HG02623 (cell line): ENCODE data around the gene SPHK1.

ENCODE experiments used
- ATAC-seq: cut with Tn5 transposase; IDR thresholded peaks from one replicate; pipeline ENCODE4 v1.9.1; 2021; ENCODE audit warnings: moderate library complexity; ENCODE audit not compliant: unreplicated experiment

SPHK1 gene

DNA sequence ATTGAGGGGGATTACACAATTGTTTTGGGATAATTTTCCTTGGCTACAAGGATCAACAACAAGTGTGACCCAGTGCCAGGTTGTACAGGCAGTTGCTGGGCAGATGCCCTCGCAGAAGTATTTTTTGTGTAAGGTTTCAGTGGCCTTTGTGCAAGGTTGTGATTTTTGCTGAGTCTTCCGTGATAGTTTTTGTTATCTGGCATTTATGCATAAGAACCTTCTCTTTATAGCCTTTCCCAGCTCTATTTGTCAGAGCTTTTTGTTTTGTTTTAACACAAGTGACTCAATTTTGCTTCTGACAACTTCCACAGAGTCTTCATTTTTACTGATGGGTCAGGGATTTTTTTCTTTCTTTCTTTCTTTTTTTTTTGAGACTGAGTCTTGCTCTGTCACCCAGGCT is 23.9 kb upstream of the SPHK1 start:
- no peak for ATAC-seq

DNA sequence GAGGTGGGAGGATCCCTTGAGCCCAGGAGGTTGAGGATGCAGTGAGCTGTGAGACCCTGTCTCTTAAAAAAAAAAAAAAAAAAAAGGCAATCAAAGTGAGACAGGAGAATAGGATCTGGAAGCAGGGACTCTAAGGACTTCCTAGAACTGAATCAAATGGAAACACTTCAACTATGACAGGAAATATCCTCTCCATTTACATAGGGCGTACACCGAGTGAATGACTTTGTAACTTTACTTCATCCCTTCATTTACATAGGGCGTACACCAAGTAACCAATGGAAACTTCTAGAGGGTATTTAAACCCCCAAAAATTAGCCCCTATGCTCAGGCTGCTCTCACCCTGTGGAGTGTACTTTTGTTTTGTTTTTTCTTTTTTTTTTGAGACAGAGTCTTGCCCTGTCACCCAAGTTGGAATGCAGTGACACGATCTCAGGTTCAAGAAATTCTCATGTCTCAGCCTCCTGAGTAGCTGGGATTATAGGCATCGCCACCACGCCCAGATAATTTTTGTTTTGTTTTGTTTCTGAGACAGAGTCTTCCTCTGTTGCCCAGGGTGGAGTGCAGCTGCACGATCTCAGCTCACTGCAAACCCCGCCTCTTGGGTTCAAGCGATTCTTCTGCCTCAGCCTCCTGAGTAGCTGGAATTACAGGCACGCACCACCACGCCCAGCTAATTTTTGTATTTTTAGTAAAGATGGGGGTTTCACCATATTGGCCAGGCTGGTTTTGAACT is 21.1 kb upstream of the SPHK1 start:
- ATAC-seq = no peak

DNA sequence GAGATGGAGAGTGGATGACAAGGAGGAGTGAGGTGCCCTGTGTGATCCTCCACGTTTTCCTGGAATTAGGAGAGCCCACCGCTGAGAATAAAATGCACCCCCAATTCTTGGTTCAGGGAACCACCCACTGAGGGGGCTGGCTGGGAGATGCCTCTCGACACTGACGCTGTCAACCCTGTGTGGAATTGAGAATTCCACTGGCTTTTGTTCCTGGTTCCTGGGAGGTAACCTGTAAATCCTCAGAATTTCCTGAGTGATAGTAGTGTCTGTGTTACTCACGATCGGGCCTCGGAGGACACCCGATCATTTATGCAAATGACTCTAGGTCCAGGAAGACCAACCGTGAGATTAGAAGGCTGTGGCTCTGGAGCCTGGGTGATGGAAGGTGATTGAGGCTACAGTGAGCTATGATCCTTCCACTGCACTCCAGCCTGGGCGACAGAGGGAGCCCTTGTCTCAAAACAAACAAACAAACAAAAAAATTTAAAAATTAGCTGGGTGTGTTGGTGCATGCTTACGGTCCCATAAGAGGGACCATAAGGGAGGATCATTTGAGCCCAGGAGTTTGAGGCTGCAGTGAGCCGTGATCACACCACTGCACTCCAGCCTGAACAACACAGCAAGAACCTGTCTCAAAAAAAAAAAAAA is 19.0 kb upstream of the SPHK1 start:
- no peak for ATAC-seq

DNA sequence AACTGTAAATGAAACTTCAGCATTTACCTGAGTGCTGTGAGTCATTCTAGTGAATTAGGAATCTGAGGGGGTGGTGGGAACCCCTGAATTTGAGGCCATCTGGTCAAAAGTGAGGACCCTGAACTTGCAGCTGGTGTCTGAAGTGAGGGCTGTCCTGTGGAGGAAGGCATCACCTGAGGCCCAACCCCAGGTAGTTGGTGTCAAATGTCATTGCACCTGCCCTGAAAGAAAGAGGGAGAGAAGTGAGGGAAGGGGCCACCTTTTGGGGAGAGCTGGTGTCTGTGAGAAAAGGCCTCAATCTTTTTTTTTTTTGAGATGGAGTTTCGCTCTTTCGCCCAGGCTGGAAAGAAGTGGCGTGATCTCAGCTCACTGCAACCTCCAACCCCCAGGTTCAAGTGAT is 18.2 kb upstream of the SPHK1 start:
- no peak for ATAC-seq

DNA sequence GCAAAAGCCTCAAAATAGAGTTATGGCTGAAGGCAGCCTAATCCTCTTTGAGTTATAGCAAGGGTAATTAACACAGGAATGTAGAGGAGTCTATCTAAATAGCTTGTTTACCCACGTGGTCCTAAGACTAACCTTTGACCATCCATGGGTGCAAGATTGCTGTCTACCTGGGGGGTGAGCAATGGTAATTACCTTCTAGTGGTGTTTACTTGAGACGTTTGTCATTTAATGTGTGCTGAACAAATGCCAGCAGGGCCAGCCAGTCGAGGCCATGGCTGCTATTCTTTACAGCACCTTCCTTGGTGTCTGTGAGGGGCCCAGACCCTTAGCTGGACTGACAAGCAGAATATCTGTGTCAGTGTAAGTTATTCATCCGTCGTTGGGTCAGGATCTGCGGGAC is 16.8 kb upstream of the SPHK1 start:
- no peak for ATAC-seq

DNA sequence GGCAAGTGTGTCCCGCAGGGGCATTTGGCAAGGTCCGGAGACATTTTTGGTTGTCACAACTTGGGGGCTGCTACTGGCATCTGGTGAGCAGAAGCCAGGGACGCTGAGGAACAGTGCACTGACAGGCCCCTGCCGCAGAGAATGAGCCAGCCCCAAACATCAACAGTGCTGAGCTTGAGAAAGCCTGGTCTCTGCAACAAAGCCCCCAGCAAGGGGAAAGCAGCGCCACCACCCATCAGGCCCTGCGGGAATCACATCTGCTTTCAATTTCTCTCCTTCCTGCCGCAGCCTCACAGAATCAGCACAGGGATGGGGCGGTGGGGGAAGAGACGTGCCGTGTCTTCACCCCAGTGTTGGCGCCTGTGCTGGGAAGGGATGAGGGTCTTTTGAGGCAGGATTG is 15.9 kb upstream of the SPHK1 start:
- no peak for ATAC-seq

DNA sequence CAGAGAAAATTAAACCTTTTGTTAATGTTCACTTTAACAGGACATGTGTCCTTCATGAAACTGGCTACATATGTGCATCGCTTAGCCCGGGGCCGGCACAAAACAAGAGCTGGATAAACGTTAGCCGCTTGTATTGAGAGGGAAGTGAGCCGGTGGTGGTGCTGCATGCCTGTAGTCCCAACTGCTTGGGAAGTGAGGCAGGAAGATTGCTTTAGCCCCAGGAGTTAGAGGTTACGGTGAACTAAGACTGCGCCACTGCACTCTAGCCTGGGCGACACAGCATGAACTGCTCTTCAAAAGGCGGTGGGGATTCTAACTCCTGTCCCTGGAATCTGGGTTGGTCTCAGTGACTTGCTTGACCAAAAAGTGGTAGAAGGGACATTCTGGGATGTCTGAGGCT is 15.0 kb upstream of the SPHK1 start:
- no peak for ATAC-seq

DNA sequence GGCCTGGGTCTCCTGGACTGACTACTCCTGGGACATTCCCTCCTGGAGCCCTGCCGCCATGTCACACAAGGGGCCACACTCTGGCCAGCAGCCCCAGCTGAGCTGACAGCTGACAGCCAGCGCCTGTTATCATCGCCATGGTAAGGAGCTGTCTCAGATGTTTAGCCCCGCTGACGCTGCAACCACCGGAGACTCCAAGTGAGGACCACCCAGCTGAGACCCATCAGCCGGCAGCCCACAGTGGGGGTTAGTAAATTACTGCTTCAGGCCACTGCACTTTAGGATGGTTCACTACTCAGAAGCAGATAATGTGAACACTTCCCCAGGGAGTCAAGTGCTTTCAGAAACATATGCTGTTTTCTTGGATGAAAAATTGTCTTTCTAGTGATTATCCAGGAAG is 14.6 kb upstream of the SPHK1 start:
- ATAC-seq = no peak

DNA sequence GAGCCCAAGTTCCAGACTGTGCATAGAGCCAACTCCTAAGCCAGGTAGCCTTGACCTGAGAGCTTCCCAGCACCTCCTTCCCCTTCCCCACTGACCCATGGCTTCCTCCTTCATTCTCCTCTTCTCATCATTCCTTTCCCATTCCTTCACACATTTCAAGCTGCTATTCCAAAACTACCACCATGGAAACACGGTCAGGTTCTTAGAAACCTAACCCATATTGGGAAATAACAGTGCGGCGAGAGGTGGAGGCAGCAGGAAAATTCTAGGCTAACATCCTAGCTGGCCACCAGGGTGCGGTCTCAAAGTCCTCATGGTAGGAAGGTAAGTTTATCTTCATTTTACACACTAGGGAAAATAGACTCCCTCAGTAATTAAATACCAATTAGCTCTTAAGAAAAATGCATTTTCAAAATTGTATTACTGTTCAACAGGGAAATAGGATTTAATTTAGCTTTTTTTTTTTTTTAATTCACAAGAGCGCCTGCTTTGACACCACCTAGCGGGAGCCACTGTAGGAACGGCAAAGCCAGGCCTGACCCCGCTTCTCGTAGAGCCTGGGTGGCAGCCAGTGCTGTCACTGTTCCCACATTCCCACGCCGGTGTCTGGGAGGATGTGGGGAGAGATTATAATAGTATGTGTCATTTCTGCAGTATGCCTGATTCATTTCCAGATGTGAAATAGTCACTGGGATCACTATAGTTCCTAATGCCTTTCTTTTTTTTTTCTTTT is 14.0 kb upstream of the SPHK1 start:
- no peak for ATAC-seq

DNA sequence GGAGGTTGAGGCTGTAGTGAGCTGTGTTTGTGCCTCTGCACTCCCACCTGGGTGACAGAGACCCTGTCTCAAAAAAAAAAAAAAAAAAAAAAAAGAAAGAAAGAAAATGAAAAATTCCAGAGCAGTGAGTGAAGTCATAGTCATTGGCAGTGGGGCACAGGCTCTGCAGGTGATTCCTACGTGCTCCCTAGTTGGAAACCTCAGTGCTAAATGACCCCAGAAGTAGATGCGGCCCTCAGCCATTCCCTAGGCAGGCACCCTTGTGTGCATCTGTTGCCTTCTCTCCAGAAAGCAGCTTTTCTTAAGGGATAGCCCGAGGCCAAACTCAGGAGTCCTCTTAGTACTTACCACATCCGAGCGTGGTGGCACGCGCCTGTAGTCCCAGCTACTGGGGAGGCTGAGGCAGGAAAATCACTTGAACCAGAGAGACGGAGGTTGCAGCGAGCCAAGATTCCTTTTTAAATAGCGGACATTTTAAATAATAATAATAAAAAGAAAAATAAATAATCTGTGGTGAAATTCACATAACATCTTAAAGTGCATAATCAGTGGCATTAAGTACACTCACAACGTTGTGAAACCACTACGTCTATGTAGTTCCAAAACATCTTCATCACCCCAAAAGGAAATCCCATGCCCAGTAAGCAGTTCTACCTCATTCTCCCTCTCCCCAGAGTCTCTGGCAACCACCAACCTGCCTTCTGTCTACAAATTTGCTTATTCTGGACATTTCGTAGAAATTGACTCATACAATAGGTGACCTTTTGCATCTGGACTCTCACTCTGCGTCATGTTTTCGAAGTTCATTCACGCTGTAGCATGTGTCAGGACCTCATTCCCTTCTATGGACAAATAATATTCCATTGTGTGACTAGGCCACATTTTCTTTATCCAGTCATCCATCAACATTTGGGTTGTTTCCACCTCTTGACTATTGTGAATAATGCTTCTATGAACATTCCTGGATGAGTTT is 12.5 kb upstream of the SPHK1 start:
- no peak for ATAC-seq

DNA sequence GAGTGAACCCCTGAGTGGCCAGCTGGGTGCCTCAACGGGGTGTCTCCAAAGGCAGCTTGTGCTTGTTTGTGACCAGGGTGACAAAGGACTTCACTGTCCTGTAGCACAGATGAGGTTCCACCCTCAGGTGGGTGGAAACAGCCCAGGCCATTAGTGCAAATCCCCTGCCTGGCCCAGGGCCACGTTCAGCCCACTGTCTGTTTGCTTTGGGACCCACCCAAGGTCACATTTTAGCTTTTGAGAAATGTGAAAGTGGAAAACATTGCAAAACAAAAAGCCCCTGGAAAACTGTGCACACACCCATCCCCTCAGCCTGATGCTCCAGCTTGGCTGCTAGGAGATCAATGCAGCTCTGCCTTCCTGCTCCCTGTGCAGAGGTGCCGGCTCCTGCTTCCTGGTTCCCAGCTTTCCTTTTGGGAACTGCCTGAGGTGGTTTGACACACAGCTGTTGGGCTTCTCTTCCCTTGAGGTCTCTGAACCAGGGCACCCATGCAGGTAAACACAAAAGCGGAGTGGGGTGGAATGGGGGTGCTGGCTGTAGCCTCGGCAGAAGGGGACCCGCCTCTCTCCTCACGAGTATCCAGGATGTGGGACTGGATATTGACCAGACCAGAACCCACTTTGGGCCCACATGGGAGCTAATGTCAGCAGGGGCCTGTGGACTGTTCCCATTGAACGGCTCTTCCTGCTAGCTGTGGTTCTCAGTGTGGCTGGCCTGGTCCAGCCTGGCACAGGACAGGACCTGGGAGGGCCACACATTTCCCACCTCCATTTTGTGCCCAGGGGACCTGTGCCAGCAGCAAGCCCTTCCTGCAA is 7.9 kb upstream of the SPHK1 start:
- ATAC-seq = no peak

DNA sequence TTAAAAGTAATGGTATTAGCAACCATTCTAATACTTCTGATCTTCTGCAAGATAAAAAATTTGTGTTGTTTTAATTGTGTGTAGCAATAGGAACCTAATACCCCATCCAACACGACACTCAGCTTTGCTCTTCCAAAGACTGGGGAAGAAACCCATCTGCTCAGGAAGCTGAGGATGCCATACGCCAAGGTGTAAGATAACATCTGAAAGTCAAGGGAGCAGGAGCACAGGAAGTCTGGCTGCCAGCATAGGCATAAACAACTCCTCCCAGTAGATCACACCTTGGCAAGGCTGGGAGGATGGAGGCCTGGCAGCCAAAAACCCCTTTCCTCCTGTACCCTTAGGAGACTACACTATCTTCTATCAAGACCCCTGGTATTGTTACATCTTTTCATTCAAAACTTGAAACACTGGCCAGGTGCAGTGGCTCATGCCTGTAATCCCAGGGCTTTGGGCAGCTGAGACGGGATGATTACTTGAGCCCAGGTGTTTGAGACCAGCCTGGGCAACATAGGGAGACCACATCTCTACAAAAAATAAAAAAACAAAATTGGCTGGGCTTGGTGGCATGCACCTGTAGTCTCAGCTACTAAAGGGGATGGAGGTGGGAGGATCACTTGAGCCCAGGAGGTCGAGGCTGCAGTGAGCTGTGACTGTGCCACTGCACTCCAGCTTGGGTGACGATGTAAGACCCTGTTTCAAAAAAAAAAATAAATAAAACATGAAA is 5.7 kb upstream of the SPHK1 start:
- ATAC-seq = no peak

DNA sequence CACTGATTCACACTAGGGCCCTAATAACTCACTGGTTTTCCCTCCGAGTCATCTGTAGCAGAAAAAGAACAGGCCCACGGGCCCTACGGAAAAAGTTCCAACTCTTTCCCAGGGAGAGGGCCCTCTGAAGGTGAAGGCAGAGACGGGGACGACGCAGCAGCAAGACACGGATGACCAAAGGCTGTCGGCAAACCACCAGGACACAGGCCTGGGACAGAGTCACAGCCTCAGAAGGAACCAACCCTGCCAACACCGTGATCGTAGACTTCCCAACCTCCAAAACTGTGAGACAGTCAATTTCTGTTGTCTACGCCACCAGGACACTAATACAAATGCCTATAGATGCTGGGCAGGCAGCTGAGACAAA is 5.2 kb upstream of the SPHK1 start:
- no peak for ATAC-seq

DNA sequence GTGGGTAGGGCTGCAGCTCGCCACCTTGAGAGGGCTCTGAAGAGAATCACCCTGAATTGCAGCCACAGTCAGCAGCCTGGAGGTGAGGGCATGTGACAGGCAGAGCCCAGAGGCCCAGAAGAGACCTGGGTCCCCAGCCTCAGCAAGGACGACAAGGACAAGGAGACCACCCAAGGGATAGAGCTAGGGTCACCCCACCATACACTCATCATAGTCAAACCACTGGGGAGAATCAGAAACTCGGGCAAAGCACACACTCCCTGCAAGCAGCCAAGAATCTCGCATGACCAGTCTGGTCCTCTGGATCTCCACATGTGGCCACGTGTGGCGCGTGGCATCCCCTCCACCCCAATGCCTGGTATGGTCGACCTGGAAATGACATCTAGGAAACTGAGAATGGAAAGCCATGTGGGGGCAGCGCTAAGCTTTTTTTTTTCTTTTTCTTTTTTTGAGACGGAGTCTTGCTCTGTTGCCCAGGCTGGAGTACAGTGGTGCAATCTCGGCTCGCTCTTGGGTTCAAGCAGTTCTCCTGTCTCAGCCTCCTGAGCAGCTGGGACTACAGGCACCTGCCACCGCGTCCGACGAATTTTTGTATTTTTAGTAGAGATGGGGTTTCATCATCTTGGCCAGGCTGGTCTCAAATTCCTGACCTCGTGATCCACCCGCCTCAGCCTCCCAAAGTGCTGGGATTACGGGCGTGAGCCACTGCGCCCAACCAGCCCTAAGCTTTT is 4.6 kb upstream of the SPHK1 start:
- no peak for ATAC-seq

DNA sequence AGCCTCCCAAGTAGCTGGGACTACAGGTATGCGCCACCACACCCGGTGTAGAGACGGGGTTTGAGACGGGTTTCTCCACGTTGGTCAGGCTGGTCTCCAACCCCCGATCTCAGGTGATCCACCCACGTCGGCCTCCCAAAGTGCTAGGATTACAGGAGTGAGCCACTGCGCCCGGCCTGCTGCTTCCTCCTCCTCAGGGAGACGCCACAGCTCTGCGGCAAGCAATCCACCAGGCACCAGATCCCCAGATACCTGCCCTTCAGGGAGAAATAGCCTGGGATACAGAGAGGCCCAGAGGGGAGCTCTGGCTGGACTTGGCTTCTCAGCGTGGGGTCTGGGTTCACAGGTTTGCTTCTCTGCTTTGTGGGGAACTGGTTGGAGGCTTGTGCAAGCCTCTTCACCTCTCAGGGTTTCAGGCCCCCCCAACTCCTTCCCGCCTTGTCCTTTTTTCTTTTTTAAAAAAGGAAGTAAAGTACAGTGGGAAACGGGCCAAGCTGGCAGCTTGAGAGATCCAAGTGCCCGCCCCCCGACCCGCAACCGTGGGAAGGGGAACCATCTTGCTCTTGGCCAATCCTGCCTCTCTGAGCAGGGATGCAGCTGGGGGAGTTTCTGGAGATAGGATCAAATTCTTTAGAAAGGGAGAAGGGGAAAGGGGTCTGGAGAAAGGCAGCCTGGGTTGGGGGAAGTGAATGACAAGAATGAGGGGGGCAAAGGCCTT is 2.6 kb upstream of the SPHK1 start:
- no peak for ATAC-seq

DNA sequence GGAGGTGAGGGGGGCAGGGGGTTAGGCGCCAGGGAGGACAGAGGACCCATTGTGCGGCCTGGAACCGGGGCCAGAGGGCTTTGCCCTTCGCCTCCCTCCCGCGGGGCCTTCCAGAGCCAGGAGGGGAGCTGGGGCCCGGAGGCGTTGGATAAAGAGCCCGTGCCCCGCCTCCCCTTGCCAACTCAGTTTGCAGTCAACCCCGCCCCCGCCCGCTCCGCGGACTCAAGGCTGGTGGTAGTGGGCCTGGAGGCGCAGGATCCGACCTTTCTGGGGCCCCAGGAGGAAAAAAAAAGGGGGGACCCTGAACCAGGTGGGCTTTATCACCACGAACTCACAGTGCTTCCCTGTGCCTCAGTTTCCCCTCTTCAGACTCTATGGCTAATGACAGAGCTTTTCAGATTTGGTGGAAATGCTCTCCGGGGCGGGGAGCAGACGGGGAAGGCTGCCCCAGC is 2.0 kb upstream of the SPHK1 start:
- ATAC-seq = no peak

DNA sequence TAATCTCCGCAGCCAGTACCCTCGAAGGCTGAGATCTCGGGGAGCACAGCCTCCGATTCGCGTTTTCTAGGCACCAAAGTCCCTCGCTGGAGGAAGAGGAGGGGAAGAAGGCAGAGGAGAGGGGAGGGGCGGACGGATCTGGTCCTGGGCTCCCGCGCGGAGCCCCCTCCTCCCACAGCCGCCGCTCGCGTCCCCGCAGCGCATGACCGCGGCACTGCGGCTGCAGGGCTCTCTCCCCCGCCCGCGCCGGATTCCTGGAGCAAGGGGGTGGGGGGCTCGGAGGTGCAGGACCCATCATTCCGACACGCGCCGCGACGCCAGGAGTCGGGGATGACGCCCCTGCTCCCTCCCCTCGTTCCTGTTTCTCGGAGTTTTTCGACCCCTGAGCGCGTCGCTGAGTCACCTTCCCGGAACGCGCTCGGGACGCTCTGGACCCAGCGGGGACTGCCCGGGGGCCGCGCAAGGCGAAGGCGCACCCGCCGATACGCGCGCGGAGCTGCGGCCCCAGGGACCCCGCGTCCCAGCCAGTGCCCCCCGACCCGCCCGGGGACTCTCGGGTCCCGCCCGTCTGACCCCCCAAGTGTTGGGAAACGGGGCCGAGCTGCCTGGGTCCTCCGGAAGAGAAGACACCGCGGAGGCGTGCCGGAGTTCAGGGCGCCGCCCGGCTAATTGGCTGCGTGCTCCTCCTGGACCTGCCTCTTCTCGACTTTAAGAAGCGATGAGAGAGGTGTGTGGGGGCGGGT is 1.4 kb upstream of the SPHK1 start:
- no peak for ATAC-seq
